Pons (tissue), 1 donor: ENCODE measurements around the gene FBXO46.
"Not testable (repeated sequence)": the region's sequence is repeated elsewhere in the genome, so short reads cannot be mapped to it uniquely, and the experiment has no call there.

Experiments
- DNase-seq: peaks from one replicate; pipeline ENCODE4 v3.0.0-alpha.2; 2016; ENCODE audit warnings: low spot score

The FBXO46 gene

GRCh38 chr19:45717983-45718650 lies 12.6 kb downstream of the FBXO46 start:
- DNase-seq = no peak

GRCh38 chr19:45717131-45717982 lies 13.3 kb downstream of the FBXO46 start:
- peak; percentile 100 for DNase-seq

GRCh38 chr19:45716359-45717130 lies 14.2 kb downstream of the FBXO46 start:
- DNase-seq = peak; percentile 56

- no peak for DNase-seq
Measured at GRCh38 chr19:45715139-45715538, 15.6 kb downstream of the FBXO46 start.

- no peak for DNase-seq
Measured at GRCh38 chr19:45713141-45713540, 17.6 kb downstream of the FBXO46 start.

GRCh38 chr19:45712699-45713067 lies 18.0 kb downstream of the FBXO46 start:
- DNase-seq = no peak

- no peak for DNase-seq
Measured at GRCh38 chr19:45711851-45712698, 18.6 kb downstream of the FBXO46 start.

GRCh38 chr19:45710356-45711130 lies 20.2 kb downstream of the FBXO46 start:
- DNase-seq = no peak

GRCh38 chr19:45705710-45706415 lies 24.8 kb downstream of the FBXO46 start:
- DNase-seq = no peak

GRCh38 chr19:45705115-45705514 lies 25.6 kb downstream of the FBXO46 start:
- DNase-seq = no peak

GRCh38 chr19:45701676-45702075 lies 29.0 kb downstream of the FBXO46 start:
- no peak for DNase-seq

GRCh38 chr19:45693106-45693788 lies 37.4 kb downstream of the FBXO46 start:
- DNase-seq = peak; percentile 60

- peak; percentile 100 for DNase-seq
Measured at GRCh38 chr19:45692187-45693105, 38.2 kb downstream of the FBXO46 start, which contains the start of gene QPCTL. TSS of gene QPCTL (plus strand) at chr19:45692666. CDS start at chr19:45692704, 38 bp downstream.

- DNase-seq = peak; percentile 95
Measured at GRCh38 chr19:45691516-45692186, 39.0 kb downstream of the FBXO46 start, which contains the start of gene SNRPD2. TSS of gene SNRPD2 (minus strand) at chr19:45691953. CDS start at chr19:45691888, 65 bp downstream.

GRCh38 chr19:45687599-45687998 lies 43.1 kb downstream of the FBXO46 start:
- no peak for DNase-seq

- DNase-seq = not testable (repeated sequence)
Measured at GRCh38 chr19:45685045-45685444, 45.7 kb downstream of the FBXO46 start.

GRCh38 chr19:45682908-45683307 lies 47.8 kb downstream of the FBXO46 start:
- no peak for DNase-seq

- no peak for DNase-seq
Measured at GRCh38 chr19:45682117-45682516, 48.6 kb downstream of the FBXO46 start.
